ENCODE results near the gene PEAK1.
"Not testable (repeated sequence)": the region's sequence is repeated elsewhere in the genome, so short reads cannot be mapped to it uniquely, and the experiment has no call there.

PEAK1 gene

DNA sequence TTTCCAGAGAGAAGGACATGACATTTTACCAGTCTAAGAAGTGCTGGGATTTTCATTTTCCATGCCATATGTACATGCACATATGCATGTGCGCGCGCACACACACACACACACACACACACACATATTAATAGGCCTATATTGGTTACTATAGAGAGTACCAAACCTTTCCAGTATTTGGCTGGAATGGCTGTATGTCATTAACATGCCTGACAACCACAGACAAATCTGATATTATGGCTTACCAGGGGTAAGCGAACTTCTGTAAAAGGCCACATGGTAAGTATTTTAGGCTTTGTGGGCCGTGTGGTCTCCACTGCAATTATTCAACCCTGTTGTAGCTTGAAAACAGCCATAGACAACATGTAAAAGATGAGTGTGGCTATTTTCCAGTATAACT lies 251.8 kb downstream of the PEAK1 start:
- no peak for DNase-seq

DNA sequence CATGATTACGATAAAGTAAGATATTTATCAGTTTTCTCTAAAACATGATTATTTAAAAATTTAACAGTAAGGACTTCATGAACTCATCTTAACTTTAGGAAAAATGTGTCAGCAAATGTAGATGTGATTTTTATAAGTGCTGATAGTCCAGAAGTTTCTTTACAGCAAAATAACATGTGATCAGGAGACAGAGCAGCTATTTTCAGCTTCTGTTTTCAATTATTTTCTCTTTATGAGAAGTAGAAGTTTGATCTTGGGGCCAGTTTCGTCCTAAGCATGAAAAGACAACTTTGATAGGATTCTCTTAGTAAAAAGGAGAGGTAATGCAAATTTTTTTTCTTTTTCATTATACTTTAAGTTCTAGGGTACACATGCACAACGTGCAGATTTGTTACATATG lies 252.5 kb downstream of the PEAK1 start:
- no peak for DNase-seq

DNA sequence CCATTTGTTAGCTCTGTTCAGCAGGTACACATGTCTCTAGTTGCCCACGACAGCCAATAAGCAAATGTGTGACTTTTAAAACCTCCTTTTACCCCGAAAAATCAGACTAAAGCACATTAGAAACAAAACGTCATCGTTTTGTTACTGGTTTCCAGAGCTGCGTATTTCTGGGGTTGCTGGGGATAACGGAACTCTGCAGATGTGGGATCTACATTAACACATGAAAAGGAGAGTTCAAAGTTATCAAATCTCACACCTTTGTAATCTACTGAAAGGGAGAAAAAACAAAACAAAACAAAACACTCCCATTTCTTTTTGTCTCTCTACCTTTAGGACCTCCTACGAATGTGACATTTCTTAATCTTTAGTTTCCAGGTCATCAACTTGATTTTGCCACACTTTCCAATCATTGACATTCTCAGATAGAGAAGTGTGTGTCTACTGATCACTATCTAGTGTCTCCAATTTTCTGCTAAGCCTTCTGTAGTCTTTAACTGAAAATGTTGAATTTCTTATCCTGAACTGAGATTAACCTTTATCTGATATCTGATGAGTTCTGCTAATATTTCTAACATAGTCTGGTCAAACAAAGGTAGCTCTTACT lies 256.0 kb downstream of the PEAK1 start:
- no peak for DNase-seq

DNA sequence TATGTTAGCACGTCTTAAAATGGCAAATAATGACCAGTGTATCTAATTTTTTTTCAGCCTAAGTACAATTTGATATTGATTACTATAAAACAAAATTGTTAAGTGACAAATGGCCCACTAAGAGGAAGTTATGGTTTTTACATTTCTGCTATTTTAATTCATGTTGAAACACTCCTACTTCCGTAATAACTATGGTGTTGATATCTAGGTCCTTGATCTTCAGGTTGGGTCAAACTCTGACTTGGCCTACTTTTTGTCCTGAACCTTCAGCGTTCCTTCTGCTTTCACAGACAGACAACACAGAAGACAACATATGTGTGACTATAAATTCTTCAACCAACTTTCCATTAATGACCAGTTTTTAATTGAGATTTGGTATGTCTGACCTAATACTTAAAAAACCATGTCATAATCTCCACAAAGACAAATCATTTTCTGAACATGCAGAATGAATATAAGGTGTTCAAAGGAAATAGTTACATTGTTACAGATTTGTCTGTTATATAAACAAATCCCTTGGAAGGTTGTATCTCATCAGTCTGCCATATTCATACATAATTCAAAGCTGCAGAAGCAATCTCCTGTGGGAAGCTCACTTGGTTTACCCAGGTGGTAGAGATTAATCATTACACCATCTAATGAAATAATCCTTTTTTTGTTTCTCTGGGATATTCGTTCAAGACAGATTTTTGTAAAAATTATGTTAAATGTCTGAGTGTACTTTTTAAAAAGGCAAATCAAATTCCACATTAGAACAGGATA lies 256.9 kb downstream of the PEAK1 start:
- DNase-seq = no peak

DNA sequence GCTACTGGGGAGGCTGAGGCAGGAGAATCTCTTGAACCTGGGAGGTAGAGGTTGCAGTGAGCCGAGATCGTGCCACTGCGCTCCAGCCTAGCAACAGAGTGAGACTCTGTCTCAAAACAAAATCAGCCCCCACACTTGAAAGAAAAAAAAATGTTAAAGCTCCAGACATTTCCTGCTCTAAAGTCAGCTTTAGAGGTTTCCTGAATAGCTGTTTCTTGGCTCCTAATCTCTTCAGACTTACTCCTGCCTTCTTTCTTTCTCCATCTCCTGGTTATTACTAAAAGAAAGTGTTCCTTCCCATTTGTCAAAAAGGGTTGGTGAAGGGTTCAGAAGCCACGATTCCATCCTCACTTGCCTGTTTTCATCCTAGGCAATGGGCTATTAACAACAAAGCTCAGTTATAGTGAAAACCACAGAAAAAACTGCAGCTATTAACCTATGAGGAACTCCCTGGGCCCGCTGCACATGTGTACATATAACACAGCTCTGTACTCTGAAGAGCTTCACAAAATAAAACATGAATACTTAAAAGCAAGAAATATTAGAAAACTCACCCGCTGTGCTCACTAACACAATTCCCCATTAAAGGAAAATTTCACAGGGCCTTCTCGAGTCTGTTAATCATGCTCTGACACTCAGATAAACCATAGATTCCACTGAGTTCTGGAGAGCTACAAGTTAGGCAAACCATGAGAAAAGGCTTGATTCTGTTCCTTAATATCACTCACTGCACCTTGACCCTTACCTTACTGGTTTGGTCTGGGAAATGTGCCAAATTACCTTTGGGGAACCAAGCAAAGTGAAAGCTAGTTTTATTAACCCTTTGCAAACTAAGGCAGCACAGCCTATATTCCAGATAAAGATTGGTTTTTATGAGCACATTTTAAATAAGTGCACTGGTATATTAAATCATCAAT lies 259.1 kb downstream of the PEAK1 start:
- no peak for DNase-seq

DNA sequence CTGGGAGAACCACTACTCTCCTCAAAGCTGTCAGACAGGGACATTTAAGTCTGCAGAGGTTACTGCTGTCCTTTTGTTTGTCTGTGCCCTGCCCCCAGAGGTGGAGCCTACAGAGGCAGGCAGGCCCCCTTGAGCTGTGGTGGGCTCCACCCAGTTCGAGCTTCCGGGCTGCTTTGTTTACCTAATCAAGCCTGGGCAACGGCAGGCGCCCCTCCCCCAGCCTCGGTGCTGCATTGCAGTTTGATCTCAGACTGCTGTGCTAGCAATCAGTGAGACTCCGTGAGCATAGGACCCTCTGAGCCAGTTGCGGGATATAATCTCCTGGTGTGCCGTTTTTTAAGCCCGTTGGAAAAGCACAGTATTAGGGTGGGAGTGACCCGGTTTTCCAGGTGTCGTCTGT lies 263.9 kb downstream of the PEAK1 start:
- not testable (repeated sequence) for DNase-seq

GRCh38 chr15:77148191-77148590 lies 271.7 kb downstream of the PEAK1 start:
- no peak for DNase-seq

- DNase-seq = no peak
These were observed 274.5 kb downstream of the PEAK1 start for GRCh38 chr15:77145370-77145769.

DNA sequence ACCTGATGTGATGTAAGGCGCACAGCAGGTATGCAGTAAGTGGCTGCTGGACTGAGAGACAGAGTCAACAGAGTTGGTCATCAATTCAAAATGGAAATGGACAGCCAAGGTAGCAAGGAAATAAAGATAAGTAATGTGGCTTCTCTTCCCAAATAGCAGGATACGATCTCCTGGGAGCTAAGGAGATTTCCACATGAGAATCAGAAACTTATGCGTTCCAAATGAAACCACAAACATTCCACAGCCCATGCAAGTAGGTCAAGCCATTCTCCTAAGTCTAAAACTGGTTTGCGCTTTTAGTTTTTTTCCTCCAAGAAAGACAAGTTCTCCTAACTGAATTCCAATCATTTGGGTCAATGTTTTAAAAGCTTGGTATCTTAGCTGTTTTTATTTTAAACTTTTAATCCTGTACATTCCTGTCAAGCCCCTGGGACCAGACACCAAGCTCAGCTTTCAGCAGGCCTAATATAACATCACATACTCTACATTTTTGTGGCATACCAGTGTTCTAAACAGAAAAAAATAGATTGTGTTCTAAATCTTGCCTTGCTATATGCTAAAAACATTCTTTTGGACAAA lies 275.3 kb downstream of the PEAK1 start:
- no peak for DNase-seq

- DNase-seq = no peak
These were observed 275.9 kb downstream of the PEAK1 start for GRCh38 chr15:77144026-77144425.

DNA sequence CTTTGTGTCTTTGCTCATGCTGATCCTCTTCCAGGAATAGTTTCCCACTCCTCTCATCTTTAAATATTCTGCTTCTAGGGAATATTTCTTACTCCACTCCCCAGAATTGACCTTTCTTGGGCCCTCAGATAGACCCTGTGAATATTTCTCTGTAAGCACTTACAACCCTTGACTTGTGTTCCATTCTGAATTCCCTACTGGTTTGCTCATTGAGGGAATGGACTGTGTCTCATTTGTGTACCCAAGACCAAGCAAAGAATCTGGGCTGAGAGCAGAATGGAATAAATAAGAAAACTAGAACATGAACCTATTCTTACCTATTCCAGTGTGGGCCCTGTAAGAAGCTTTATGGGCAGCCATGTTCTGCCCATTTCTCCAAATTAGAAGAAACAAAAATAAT lies 276.3 kb downstream of the PEAK1 start:
- DNase-seq = no peak

DNA sequence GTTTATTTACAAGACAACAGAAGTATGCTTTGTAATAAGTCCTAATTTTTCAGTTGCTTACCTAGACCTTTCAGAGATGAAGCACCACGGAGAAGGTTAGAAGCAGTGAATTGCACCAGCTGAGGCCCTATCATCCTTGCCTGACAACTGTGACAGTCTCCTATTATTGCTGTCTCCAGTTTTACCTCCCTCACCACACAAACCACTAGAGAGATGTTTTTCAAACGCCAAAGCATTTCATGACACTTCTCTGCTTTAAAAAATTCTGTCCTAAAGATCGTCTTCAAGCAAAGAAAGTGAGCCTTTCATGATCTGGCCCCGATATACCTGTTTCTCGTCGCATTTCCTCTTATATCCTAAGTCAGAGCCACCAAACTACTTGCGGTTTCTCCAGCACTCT lies 276.7 kb downstream of the PEAK1 start:
- no peak for DNase-seq

DNA sequence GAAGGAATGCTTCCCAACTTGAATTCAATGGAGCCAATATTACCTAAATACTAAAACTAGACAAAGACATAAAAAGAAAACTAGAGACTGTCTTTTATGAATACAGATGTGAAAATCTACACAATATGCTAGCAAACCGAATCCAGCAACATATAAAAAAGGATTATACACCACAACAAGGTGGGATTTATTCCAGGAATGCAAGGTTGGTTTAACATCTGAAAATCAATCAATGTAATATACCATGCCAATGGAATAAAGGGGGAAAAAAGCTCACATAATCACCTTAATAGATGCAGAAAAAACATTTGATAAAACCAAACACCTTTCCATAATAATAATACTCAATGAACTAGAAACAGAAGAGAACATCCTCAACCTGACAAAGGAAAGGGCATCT lies 279.7 kb downstream of the PEAK1 start:
- DNase-seq = no peak

DNA sequence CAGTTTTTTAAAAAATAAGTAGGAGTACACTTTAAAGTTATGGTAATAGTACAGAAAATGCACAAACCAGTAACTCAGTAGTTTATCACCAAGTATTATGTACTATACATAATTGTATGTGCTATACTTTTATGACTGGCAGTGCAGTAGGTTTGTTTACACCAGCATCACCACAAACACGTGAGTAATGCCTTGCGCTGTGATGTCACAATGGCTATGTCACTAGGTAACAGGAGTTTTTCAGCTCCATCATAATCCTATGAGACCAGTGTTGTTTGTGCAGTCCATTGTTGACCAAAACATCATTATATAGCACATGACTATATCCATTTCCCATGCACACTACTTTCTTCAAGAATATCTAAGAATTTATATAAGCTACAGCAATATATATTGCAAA lies 280.6 kb downstream of the PEAK1 start:
- DNase-seq = no peak

GRCh38 chr15:77138167-77138522 lies 281.8 kb downstream of the PEAK1 start:
- DNase-seq = no peak

- no peak for DNase-seq
These were observed 284.7 kb downstream of the PEAK1 start for GRCh38 chr15:77135181-77135580.

DNA sequence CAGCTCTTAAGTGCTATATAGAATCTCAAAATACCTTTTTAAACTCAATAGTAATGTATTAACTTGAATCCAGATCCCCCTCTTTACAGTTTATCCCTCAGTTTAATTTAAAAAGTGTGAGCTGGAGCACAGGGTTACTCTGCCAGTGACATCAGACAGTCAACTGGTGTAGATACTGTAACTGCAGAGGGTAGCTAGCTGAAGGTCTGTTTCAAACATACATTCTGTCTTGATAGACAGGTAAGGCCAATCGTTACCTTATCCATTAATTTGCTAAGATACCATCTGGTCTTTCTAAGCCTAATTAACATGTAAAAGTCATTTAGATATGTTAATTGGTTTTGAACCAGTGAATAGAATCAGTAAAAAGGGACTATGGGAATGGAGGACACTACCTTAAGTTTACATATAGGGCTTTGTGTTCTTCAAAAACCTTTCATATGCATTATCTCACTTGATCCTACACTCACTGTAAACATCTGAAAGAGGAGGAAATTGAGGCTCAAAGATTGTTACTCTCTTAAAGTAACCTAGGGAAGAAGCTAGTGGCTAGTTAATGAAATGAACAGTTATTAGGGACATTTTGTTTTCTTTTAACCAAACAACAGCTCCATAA lies 289.5 kb downstream of the PEAK1 start:
- no peak for DNase-seq

- no peak for DNase-seq
These were observed 292.3 kb downstream of the PEAK1 start for GRCh38 chr15:77127626-77128025.

GRCh38 chr15:77126529-77127326 lies 293.2 kb downstream of the PEAK1 start:
- no peak for DNase-seq

DNA sequence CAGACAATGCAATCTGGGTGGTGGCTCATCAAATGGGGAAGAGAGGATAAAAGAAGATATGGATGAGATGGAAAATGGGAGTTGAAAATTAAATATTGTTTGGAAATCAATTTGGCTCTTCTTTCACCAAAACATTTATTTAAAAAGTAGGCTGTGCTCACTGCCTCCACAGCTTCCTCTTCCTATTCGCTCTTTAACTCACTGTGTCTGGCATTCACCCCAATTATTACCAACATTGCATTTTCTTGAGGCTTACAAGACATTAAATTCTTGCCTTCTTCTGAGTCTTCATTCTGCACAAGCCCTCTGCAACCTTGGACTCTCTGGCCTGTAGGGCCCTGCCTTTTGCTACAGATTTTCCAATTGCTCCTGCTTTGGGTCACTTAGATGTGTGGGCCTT lies 296.1 kb downstream of the PEAK1 start:
- no peak for DNase-seq

GRCh38 chr15:77122576-77122975 lies 297.3 kb downstream of the PEAK1 start:
- DNase-seq = no peak

DNA sequence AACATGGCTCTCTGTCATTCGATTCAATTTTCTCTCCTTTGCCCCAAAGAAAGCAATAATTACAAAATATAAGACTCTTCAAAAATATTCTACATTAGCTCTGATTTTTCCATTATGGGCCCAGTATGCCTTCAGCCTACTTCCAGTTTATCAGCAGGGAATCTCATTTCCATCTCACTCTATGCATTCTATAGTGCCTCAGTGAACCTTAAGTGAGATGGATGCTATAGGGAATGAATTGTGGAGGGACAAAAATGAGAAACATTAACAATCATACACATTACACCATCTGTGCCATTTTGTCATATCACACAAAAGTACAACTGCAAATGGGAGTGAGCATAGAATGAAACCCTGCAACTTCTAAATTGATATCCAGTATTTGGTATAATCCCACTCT lies 298.3 kb downstream of the PEAK1 start:
- no peak for DNase-seq

Measured in activated CD8-positive, alpha-beta memory T cell treated with anti-CD3 and anti-CD28 coated beads, Interleukin-2, amount 50 U/mL, for 48 hours (primary cell).